ENCODE measurements around the gene PIK3AP1. TPM values are rescaled to one million over a fixed set of nuclear protein-coding genes. Genes with fewer than 3 reads are reported as not detected.

The PIK3AP1 gene
- total RNA-seq, 2 donors from 2014 or later: 3.8 to 15.6 TPM

- H3K4me1 ChIP-seq (replicated peaks): no peaks in the 10 kb centered on the region
- no peaks in the 10 kb centered on the region for H3K9me3 ChIP-seq
- TF ChIP-seq, protein P1, sequence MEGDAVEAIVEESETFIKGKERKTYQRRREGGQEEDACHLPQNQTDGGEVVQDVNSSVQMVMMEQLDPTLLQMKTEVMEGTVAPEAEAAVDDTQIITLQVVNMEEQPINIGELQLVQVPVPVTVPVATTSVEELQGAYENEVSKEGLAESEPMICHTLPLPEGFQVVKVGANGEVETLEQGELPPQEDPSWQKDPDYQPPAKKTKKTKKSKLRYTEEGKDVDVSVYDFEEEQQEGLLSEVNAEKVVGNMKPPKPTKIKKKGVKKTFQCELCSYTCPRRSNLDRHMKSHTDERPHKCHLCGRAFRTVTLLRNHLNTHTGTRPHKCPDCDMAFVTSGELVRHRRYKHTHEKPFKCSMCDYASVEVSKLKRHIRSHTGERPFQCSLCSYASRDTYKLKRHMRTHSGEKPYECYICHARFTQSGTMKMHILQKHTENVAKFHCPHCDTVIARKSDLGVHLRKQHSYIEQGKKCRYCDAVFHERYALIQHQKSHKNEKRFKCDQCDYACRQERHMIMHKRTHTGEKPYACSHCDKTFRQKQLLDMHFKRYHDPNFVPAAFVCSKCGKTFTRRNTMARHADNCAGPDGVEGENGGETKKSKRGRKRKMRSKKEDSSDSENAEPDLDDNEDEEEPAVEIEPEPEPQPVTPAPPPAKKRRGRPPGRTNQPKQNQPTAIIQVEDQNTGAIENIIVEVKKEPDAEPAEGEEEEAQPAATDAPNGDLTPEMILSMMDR (IDR thresholded peaks at IDR 0.05): no peak
- no peak for TF ChIP-seq POLR2A (IDR thresholded peaks at IDR 0.05)
- H3K27me3 ChIP-seq (replicated peaks; ENCODE audit: insufficient read depth): no peaks in the 10 kb centered on the region
- no peak for DNase-seq (ENCODE audit: low spot score)
- no peak overlapping the region for H3K27ac ChIP-seq
- 60% methylated on average over 6 of the region's 6 CpGs for WGBS
- no peaks in the 10 kb centered on the region for H3K36me3 ChIP-seq
- intact Hi-C loops (cut with DNase I): loop anchor here (10.0 kb wide), 1 partner anchor 77 kb away; the partner anchor contains the start of gene PIK3AP1
- H3K4me3 ChIP-seq: no peak overlapping the region
Observed at GRCh38 chr10:96647466-96647865, 72.8 kb downstream of the PIK3AP1 start.

GRCh38 chr10:96646751-96647166 is 73.6 kb downstream of the PIK3AP1 start:
- TF ChIP-seq, protein P1 (IDR thresholded peaks at IDR 0.05): no peak
- TF ChIP-seq POLR2AphosphoS5 (IDR thresholded peaks at IDR 0.05): no peak
- TF ChIP-seq POLR2A (IDR thresholded peaks at IDR 0.05): no peak
- no peaks in the 10 kb centered on the region for H3K4me1 ChIP-seq (replicated peaks)
- intact Hi-C loops (cut with DNase I): loop anchor here (10.0 kb wide), 1 partner anchor 78 kb away; the partner anchor contains the start of gene PIK3AP1
- H3K4me3 ChIP-seq: no peak overlapping the region
- H3K36me3 ChIP-seq: no peaks in the 10 kb centered on the region
- 63% methylated on average over 3 of the region's 3 CpGs for WGBS
- no peak overlapping the region for H3K27ac ChIP-seq
- DNase-seq (ENCODE audit: low spot score): no peak
- H3K9me3 ChIP-seq: no peaks in the 10 kb centered on the region
- no peaks in the 10 kb centered on the region for H3K27me3 ChIP-seq (replicated peaks; ENCODE audit: insufficient read depth)

- Histone ChIP-seq H3K4me1 (replicated peaks) (no peaks in the 10 kb centered on the region), H3K27me3 (replicated peaks; ENCODE audit: insufficient read depth) (no peaks in the 10 kb centered on the region), H3K36me3 (no peaks in the 10 kb centered on the region), H3K9me3 (no peaks in the 10 kb centered on the region), H3K4me3 (no peak overlapping the region), H3K27ac (no peak overlapping the region)
- intact Hi-C loops (cut with DNase I): loop anchor here (10.0 kb wide), 1 partner anchor 78 kb away; the partner anchor contains the start of gene PIK3AP1
- 74% methylated on average over 4 of the region's 4 CpGs for WGBS
- TF ChIP-seq, protein P1 (IDR thresholded peaks at IDR 0.05): no peak
- TF ChIP-seq POLR2A (IDR thresholded peaks at IDR 0.05): no peak
- no peak for DNase-seq (ENCODE audit: low spot score)
Observed at GRCh38 chr10:96646301-96646700, 74.0 kb downstream of the PIK3AP1 start.

DNA sequence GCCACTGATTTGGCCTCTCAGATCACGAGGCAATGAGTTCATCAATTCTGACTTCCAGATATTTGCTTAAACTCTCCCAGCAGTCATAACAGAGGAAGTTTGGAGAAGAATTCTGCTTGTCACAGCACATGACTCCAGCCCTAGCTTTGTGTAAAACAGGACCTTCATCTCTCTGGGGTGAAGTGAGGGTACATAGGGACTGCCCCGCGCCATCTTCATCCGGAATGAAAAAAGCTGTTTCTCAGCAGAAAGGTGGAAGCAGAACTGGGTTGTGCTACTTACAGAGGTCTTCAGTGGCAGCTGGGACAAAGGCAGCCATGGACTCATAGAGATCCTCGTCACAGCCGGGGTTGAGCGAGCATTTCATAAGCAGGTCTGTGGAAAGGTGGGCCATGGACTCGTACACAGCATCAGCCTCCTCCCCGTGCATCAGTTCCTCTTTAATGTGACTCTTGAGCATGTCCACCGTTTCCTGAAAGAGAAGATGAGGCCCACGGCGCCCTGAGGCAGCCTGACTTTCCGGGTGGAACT is 75.1 kb downstream of the PIK3AP1 start:
- Histone ChIP-seq H3K27ac (no peak overlapping the region), H3K9me3 (no peaks in the 10 kb centered on the region), H3K36me3 (no peaks in the 10 kb centered on the region), H3K4me1 (replicated peaks) (no peaks in the 10 kb centered on the region), H3K4me3 (no peak overlapping the region), H3K27me3 (replicated peaks; ENCODE audit: insufficient read depth) (no peaks in the 10 kb centered on the region)
- TF ChIP-seq, protein P1 (IDR thresholded peaks at IDR 0.05): no peak
- TF ChIP-seq POLR2AphosphoS5 (IDR thresholded peaks at IDR 0.05) (no peak), POLR2A (IDR thresholded peaks at IDR 0.05) (no peak)
- WGBS: 86% methylated on average over 13 of the region's 13 CpGs
- no peak for DNase-seq (ENCODE audit: low spot score)
- intact Hi-C loops (cut with DNase I): loop anchor here (10.0 kb wide), 1 partner anchor 80 kb away; the partner anchor contains the start of gene PIK3AP1

GRCh38 chr10:96643920-96644319 is 76.4 kb downstream of the PIK3AP1 start:
- TF ChIP-seq, protein P1 (IDR thresholded peaks at IDR 0.05): no peak
- TF ChIP-seq POLR2AphosphoS5 (IDR thresholded peaks at IDR 0.05): no peak
- no peak for TF ChIP-seq POLR2A (IDR thresholded peaks at IDR 0.05)
- Histone ChIP-seq H3K4me3 (no peak overlapping the region), H3K27me3 (replicated peaks; ENCODE audit: insufficient read depth) (no peaks in the 10 kb centered on the region), H3K27ac (no peak overlapping the region), H3K9me3 (no peaks in the 10 kb centered on the region), H3K4me1 (replicated peaks) (no peaks in the 10 kb centered on the region), H3K36me3 (no peaks in the 10 kb centered on the region)
- DNase-seq (ENCODE audit: low spot score): no peak
- 86% methylated on average over 9 of the region's 9 CpGs for WGBS
- intact Hi-C loops (cut with DNase I): loop anchor here (5.0 to 10.0 kb wide), 2 partner anchors 81 to 183 kb away; partner anchors contain the start of gene PIK3AP1

Data from prostate gland (tissue), 2 donors.